WTC11 (cell line): ENCODE data around the gene CREB3L4. TPM values are rescaled to one million over a fixed set of nuclear protein-coding genes. Genes with fewer than 3 reads are reported as not detected.

Experiments
- ATAC-seq: fragments of 200-7000 bp; cut with Tn5 transposase; 2 replicates; pipeline ENCODE4 v1.10.0; 2021; ENCODE audit warnings: mild to moderate bottlenecking, moderate library complexity
- CTCF ChIA-PET: fragments of 300-600 bp; sonication (Branson Sonifier 250); formaldehyde crosslinking; loops from one replicate; lab custom pipeline; 2021; ENCODE audit warnings: antibody characterized with exemption; lab: Charles Lee
- POLR2A ChIA-PET: fragments of 350-600 bp; sonication (Branson Sonifier 250); formaldehyde crosslinking; loops from one replicate; lab custom pipeline; 2021; ENCODE audit warnings: antibody characterized with exemption; lab: Charles Lee
- DNase-seq: peaks from one replicate; pipeline ENCODE4 v3.0.0; 2021; ENCODE audit warnings: low spot score
- H3K27ac Mint-ChIP-seq: 2 replicates; pipeline ENCODE4 v1.8.0; 2021; ENCODE audit warnings: mixed read lengths
- H3K27me3 Mint-ChIP-seq: 2 replicates; pipeline ENCODE4 v1.8.0; 2021; ENCODE audit warnings: low read depth, mild to moderate bottlenecking, moderate library complexity, mixed read lengths
- H3K36me3 Mint-ChIP-seq: 2 replicates; pipeline ENCODE4 v1.8.0; 2021; ENCODE audit warnings: mixed read lengths
- H3K4me1 Mint-ChIP-seq: 2 replicates; pipeline ENCODE4 v1.8.0; 2022; ENCODE audit warnings: mixed read lengths
- H3K4me3 Mint-ChIP-seq: 2 replicates; pipeline ENCODE4 v1.8.0; 2021; ENCODE audit warnings: mild to moderate bottlenecking, moderate library complexity, mixed read lengths
- H3K9me3 Mint-ChIP-seq: 2 replicates; pipeline ENCODE4 v1.8.0; 2021; ENCODE audit warnings: mixed read lengths
- AFF4 ChIP-seq: sonication (generic); formaldehyde crosslinking; IDR thresholded peaks from 2 replicates; pipeline ENCODE4 v1.8.1; 2023; ENCODE audit warnings: mild to moderate bottlenecking, missing genetic modification reagents, borderline replicate concordance
- ATF1 ChIP-seq: sonication (generic); formaldehyde crosslinking; IDR thresholded peaks from 2 replicates; pipeline ENCODE4 v1.8.1; 2023; ENCODE audit warnings: mild to moderate bottlenecking, moderate library complexity, missing genetic modification reagents
- CDX4 ChIP-seq: fragments of 250-450 bp; sonication (Bioruptor Pico); IDR thresholded peaks from 2 replicates; pipeline ENCODE4 v1.9.0; 2021; ENCODE audit warnings: moderate library complexity, mild to moderate bottlenecking, inconsistent platforms, borderline replicate concordance
- ELF4 ChIP-seq: sonication (generic); formaldehyde crosslinking; IDR thresholded peaks from 2 replicates; pipeline ENCODE4 v1.8.1; 2022; ENCODE audit warnings: low read depth, mild to moderate bottlenecking, moderate library complexity, missing genetic modification reagents
- JAZF1 ChIP-seq: fragments of 250-450 bp; sonication (Bioruptor Pico); IDR thresholded peaks from 2 replicates; pipeline ENCODE4 v1.9.0; 2021; ENCODE audit warnings: moderate library complexity, mild to moderate bottlenecking, inconsistent platforms
- NFATC4 ChIP-seq: fragments of 250-450 bp; sonication (Bioruptor Pico); IDR thresholded peaks from 2 replicates; pipeline ENCODE4 v1.9.0; 2021; ENCODE audit warnings: mild to moderate bottlenecking
- NFE2L1 ChIP-seq: sonication (generic); formaldehyde crosslinking; IDR thresholded peaks from 2 replicates; pipeline ENCODE4 v1.8.1; 2023; ENCODE audit warnings: missing genetic modification reagents
- NR1H2 ChIP-seq: sonication (generic); formaldehyde crosslinking; IDR thresholded peaks from 2 replicates; pipeline ENCODE4 v1.9.0; 2021; ENCODE audit warnings: mild to moderate bottlenecking, moderate library complexity, missing genetic modification reagents
- NR2C2 ChIP-seq: sonication (generic); formaldehyde crosslinking; IDR thresholded peaks from 2 replicates; pipeline ENCODE4 v1.8.0; 2022; ENCODE audit warnings: mild to moderate bottlenecking, missing genetic modification reagents
- PRRX2 ChIP-seq: fragments of 250-450 bp; sonication (Bioruptor Pico); IDR thresholded peaks from 2 replicates; pipeline ENCODE4 v1.8.0; 2021; ENCODE audit warnings: mild to moderate bottlenecking
- RORB ChIP-seq: fragments of 250-450 bp; sonication (Bioruptor Pico); IDR thresholded peaks from 2 replicates; pipeline ENCODE4 v1.9.0; 2021; ENCODE audit warnings: mild to moderate bottlenecking
- SMAD3 ChIP-seq: sonication (generic); formaldehyde crosslinking; IDR thresholded peaks from 2 replicates; pipeline ENCODE4 v1.8.0; 2022; ENCODE audit warnings: missing genetic modification reagents, mild to moderate bottlenecking, borderline replicate concordance
- SP1 ChIP-seq: sonication (generic); formaldehyde crosslinking; conservative IDR thresholded peaks from 2 replicates; pipeline ENCODE4 v1.8.1; 2022; ENCODE audit warnings: missing genetic modification reagents
- TEAD1 ChIP-seq: sonication (generic); formaldehyde crosslinking; IDR thresholded peaks from 2 replicates; pipeline ENCODE4 v1.8.0; 2022; ENCODE audit warnings: mild to moderate bottlenecking, missing genetic modification reagents
- TEAD4 ChIP-seq: sonication (generic); formaldehyde crosslinking; IDR thresholded peaks from 2 replicates; pipeline ENCODE4 v1.8.0; 2022; ENCODE audit warnings: mild to moderate bottlenecking, missing genetic modification reagents
- ZBTB21 ChIP-seq: sonication (generic); formaldehyde crosslinking; IDR thresholded peaks from 2 replicates; pipeline ENCODE4 v1.8.1; 2023; ENCODE audit warnings: mild to moderate bottlenecking, missing genetic modification reagents, borderline replicate concordance
- ZNF232 ChIP-seq: sonication (generic); formaldehyde crosslinking; IDR thresholded peaks from 2 replicates; pipeline ENCODE4 v1.8.0; 2022; ENCODE audit warnings: mild to moderate bottlenecking, missing genetic modification reagents
- ZNF396 ChIP-seq: fragments of 250-450 bp; sonication (Bioruptor Pico); IDR thresholded peaks from 2 replicates; pipeline ENCODE4 v1.8.0; 2021; ENCODE audit warnings: mild to moderate bottlenecking, moderate library complexity, borderline replicate concordance
- ZNF425 ChIP-seq: fragments of 250-450 bp; sonication (Bioruptor Pico); conservative IDR thresholded peaks from 2 replicates; pipeline ENCODE4 v1.9.0; 2021; ENCODE audit warnings: mild to moderate bottlenecking
- total RNA-seq: library from RNA; stranded (reverse); gene quantifications from 3 replicates; pipeline ENCODE4 v1.2.3, GENCODE V29; 2021
- TF ChIP-seq, protein P1 (sequence below): sonication (generic); formaldehyde crosslinking; IDR thresholded peaks from 2 replicates; pipeline ENCODE4 v1.8.1; 2022; ENCODE audit warnings: low read depth, mild to moderate bottlenecking, moderate library complexity, missing genetic modification reagents, borderline replicate concordance
- TF ChIP-seq, protein P2 (sequence below): sonication (generic); formaldehyde crosslinking; IDR thresholded peaks from 2 replicates; pipeline ENCODE4 v1.8.1; 2022; ENCODE audit warnings: mild to moderate bottlenecking, moderate library complexity, missing genetic modification reagents
- TF ChIP-seq, protein P3 (sequence below): fragments of 250-450 bp; sonication (Bioruptor Pico); IDR thresholded peaks from 2 replicates; pipeline ENCODE4 v1.8.0; 2021; ENCODE audit warnings: mild to moderate bottlenecking
- TF ChIP-seq, protein P4 (sequence below): fragments of 250-450 bp; sonication (Bioruptor Pico); IDR thresholded peaks from 2 replicates; pipeline ENCODE4 v2.1.2; 2022; ENCODE audit warnings: mild to moderate bottlenecking, moderate library complexity
- TF ChIP-seq, protein P5 (sequence below): sonication (generic); formaldehyde crosslinking; IDR thresholded peaks from 2 replicates; pipeline ENCODE4 v1.8.1; 2023; ENCODE audit warnings: mild to moderate bottlenecking, missing genetic modification reagents

Gene CREB3L4
- total RNA-seq, 1 experiment from 2014 or later, result 33.1 TPM

DNA sequence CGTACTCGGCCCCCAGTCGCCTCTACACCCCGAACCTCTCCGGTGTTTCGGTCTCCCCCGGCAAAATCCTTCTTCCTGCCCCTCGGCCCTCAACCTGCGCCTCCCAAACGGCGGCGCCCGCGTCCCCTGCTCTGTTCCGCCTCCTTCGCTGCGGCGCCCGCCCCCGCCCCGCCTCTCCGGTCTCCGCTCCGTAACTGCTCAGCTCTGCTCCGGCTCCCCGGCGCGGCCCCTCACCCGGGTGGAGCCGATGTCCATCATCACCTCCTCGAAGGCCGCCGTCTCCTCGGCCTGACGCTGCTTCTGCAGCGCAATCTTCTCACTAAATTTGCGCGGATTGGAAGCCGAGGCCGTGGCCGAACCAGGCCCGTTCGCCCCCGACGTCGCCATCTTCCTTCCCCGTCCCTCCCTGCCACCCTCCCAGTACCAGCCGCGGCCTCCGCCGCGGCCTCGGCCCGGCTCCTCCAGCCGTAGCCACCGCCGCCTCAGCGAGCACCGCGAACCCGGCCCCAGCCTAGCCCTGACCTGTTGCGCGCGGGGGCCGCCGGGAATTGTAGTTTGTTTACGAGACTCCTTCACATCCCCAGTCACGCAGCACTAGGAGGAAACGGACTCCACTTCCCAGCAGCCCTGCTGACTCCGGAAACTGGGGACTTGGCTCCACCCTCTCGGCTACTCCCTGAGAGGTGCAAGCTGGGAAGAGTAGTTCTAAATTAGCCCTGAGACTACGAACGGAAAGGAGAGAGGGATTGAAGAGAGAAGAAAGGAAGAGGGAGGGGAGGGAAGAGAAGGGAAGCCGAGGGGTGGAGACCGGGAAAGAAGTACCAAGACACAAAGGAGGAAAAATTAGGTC lies 9.4 kb upstream of the CREB3L4 start, which contains the start of gene CRTC2:
Gene CRTC2, minus strand, starts transcription at position 502 of the 850 bp plus-strand sequence. Its CDS starts 115 bp downstream, at position 387.
- POLR2A ChIA-PET, result interaction anchor here (0.6 to 1.6 kb wide), 5 partner anchors 9 to 113 kb away, joined by 3 to 17 read pairs (median 4); partner anchors contain the start of genes CREB3L4 and DENND4B
- peak within 1 kb of the TSS; percentile 94 for H3K4me3 Mint-ChIP-seq
- H3K36me3 Mint-ChIP-seq, result peaks cover 34% of the 10 kb centered on the region
- no peaks in the 10 kb centered on the region for H3K9me3 Mint-ChIP-seq
- peak within 1 kb of the TSS; percentile 93 for H3K27ac Mint-ChIP-seq
- CTCF ChIA-PET, result interaction anchor here (0.6 to 3.1 kb wide), 5 partner anchors 9 to 231 kb away, joined by 3 to 12 read pairs (median 5); partner anchors contain the start of genes CREB3L4, DENND4B, INTS3 and RAB13
- ATAC-seq, result peak; percentile 88
- H3K4me1 Mint-ChIP-seq, result peaks cover 50% of the 10 kb centered on the region
- peak; percentile 99 for DNase-seq
- H3K27me3 Mint-ChIP-seq, result no peaks in the 10 kb centered on the region
- TF ChIP-seq NFATC4 (CRISPR knock-in tag), result peak; percentile 56; the same call in 1 of the 2 replicates
- TF ChIP-seq SMAD3 (CRISPR knock-in tag), result no peak
- TF ChIP-seq ZNF396 (CRISPR knock-in tag), result no peak
- no peak; the same call in 1 of the 2 replicates for TF ChIP-seq TEAD1
- TF ChIP-seq NR1H2, result no peak
- no peak for TF ChIP-seq ZNF232 (CRISPR knock-in tag)
- TF ChIP-seq SP1 (CRISPR knock-in tag), result peak; percentile 94
- TF ChIP-seq NFE2L1, result no peak
- TF ChIP-seq ZNF425 (CRISPR knock-in tag), result peak; percentile 26; the same call in 1 of the 2 replicates
- no peak for TF ChIP-seq RORB (CRISPR knock-in tag)
- no peak for TF ChIP-seq NR2C2 (CRISPR knock-in tag)
- no peak for TF ChIP-seq JAZF1 (CRISPR knock-in tag)
- TF ChIP-seq, protein P1, sequence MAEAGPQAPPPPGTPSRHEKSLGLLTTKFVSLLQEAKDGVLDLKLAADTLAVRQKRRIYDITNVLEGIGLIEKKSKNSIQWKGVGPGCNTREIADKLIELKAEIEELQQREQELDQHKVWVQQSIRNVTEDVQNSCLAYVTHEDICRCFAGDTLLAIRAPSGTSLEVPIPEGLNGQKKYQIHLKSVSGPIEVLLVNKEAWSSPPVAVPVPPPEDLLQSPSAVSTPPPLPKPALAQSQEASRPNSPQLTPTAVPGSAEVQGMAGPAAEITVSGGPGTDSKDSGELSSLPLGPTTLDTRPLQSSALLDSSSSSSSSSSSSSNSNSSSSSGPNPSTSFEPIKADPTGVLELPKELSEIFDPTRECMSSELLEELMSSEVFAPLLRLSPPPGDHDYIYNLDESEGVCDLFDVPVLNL (CRISPR knock-in tag), result no peak
- TF ChIP-seq, protein P2, sequence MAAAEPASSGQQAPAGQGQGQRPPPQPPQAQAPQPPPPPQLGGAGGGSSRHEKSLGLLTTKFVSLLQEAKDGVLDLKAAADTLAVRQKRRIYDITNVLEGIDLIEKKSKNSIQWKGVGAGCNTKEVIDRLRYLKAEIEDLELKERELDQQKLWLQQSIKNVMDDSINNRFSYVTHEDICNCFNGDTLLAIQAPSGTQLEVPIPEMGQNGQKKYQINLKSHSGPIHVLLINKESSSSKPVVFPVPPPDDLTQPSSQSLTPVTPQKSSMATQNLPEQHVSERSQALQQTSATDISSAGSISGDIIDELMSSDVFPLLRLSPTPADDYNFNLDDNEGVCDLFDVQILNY (CRISPR knock-in tag), result no peak
- TF ChIP-seq ELF4, result no peak
- TF ChIP-seq ATF1 (CRISPR knock-in tag), result no peak
- no peak for TF ChIP-seq AFF4
- TF ChIP-seq ZBTB21 (CRISPR knock-in tag), result no peak
- TF ChIP-seq, protein P3, sequence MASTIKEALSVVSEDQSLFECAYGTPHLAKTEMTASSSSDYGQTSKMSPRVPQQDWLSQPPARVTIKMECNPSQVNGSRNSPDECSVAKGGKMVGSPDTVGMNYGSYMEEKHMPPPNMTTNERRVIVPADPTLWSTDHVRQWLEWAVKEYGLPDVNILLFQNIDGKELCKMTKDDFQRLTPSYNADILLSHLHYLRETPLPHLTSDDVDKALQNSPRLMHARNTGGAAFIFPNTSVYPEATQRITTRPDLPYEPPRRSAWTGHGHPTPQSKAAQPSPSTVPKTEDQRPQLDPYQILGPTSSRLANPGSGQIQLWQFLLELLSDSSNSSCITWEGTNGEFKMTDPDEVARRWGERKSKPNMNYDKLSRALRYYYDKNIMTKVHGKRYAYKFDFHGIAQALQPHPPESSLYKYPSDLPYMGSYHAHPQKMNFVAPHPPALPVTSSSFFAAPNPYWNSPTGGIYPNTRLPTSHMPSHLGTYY (CRISPR knock-in tag), result peak; percentile 65; the same call in 1 of the 2 replicates
- TF ChIP-seq PRRX2 (CRISPR knock-in tag), result peak; percentile 67; the same call in 1 of the 2 replicates
- TF ChIP-seq, protein P4, sequence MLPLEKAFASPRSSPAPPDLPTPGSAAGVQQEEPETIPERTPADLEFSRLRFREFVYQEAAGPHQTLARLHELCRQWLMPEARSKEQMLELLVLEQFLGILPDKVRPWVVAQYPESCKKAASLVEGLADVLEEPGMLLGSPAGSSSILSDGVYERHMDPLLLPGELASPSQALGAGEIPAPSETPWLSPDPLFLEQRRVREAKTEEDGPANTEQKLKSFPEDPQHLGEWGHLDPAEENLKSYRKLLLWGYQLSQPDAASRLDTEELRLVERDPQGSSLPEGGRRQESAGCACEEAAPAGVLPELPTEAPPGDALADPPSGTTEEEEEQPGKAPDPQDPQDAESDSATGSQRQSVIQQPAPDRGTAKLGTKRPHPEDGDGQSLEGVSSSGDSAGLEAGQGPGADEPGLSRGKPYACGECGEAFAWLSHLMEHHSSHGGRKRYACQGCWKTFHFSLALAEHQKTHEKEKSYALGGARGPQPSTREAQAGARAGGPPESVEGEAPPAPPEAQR, result no peak
- no peak for TF ChIP-seq CDX4 (CRISPR knock-in tag)
- TF ChIP-seq, protein P5, sequence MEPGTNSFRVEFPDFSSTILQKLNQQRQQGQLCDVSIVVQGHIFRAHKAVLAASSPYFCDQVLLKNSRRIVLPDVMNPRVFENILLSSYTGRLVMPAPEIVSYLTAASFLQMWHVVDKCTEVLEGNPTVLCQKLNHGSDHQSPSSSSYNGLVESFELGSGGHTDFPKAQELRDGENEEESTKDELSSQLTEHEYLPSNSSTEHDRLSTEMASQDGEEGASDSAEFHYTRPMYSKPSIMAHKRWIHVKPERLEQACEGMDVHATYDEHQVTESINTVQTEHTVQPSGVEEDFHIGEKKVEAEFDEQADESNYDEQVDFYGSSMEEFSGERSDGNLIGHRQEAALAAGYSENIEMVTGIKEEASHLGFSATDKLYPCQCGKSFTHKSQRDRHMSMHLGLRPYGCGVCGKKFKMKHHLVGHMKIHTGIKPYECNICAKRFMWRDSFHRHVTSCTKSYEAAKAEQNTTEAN (CRISPR knock-in tag), result no peak
- TF ChIP-seq TEAD4 (CRISPR knock-in tag), result peak; percentile 31; the same call in 1 of the 2 replicates
